Stimulated activated naive CD4-positive, alpha-beta T cell (primary cell): ENCODE data around the gene UBE2B.

Experiments used
- DNase-seq, 6 experiments: peaks; one replicate each; lab custom pipeline; 2025; lab: John Stamatoyannopoulos, UW

The UBE2B gene

DNA sequence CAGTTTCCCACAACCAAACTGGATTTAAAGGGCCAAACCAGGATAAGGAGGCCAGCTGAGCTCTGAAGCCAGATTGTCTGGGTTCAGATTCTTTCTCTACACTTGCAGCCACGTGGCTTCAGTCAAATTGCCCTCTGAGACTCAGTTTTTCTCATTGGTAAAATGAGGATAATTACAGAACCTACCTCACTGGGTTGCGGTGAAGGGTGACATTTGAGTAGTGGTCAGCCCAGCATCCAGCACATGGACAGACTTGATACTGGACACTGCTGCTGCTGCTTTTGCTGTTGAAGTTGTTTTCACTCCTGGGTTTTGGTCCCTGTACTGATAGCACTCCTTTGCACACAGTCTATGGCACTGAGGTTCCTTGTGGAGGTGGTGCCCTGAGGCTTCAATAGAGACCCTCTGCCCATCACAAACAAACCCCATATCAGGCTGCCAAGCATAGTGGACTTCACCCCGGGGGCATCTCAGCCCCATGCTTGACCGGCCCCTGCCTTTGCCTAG lies 66.0 kb downstream of the UBE2B start:
- DNase-seq = no peak

DNA sequence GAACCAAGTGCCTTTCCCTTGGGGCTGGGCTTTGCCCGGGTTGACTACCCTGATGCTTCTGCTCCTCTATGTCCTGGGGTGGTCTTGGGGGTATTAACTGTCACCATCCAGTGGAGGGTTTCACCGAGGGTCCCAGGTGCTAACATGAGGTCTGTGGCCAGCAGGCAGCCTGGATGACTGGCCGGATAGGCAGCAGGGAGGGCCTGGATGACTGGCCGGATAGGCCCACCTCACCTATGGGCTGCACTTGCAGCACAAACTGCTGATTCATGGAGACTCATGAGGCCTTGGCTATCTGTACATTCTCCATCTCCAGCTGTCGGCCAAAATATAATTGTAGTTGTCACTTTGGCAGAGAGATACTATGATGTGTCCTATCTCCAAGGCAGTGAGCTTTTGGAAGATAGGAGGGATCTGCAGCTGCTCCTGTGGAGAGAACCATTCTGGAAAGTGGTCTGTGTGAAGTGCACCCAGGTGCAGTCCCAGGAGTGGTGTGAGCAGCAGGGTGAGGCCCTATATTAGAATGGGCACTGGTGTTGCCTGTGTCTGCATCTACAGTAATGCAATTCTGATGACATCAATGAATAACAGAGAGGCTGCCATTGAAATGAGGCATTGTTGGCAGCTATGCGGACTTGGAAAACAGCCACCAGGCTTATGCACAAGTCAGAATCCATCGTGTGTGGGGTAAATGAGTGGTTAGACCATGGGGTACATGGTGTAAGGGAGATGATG lies 66.6 kb downstream of the UBE2B start:
- DNase-seq = no peak

DNA sequence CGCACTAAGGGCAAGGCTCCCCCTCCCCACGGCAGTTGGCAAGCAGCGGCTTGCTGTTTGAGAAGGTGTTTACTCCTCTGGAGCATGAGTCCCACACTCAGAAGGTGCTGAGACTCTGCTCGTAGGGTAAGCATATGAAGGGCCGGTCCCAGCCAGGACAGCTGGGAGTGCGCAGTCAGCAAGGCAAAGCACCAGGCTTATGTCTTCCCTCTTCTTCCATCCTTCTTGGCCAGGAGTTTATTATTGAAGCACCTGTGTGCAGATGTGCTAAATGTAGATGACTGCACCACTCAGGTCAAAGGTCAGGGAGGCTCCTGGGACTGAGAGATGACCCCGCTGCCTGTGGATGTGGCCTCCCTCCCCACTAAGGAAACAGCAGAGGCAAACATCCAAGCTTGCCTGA lies 67.4 kb downstream of the UBE2B start:
- DNase-seq = no peak

DNA sequence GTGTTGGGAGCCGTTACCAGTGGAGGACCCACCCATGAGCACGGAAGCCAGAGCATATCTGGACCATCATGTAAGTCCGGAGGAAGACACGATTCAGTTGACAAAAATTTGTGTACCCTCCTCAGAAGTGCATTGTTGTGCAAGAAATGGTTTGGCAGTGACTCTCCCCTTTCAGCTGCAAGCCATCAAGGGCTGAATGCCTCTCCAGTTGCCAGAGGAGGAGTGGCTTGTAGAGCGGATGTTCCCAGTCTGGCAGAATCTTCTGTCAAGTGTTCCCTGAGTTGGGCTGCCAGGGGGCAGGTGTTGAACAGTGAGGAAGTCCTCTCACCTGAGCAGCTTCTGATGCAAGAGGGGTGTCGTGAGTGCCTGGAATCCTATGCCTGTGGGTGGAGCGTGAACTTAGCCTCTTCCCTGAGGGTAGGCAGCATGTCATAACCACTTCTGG lies 67.9 kb downstream of the UBE2B start:
- no peak for DNase-seq

DNA sequence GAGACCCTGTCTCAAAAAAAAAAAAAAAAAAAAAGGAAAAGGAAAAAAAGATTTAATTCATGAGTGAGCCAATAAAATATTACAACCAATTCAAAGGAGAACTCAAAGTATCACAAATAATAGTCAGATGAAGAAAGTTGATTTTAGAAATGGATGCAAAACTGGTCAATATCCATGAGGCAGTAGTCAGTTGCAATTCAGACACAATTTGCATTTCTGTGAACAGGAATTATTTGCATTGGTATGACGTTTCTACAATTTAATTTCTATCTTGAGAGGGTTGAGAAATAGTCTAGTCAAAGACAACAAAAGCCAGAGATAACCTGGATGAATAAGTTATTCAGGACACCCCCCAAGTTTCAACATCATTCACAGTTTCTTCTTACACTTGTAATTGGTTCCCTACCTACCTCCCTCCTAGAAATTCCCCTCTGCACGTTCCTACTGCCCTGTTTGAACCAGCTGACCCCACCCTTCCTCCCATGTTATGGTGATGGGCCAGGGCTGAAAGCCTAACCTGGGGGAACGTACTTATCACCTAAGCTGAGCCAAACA lies 68.9 kb downstream of the UBE2B start:
- DNase-seq = no peak
